Upper lobe of left lung (tissue), 6 donors: ENCODE results near the gene OR56A1. TPM values are rescaled to one million over a fixed set of nuclear protein-coding genes. Genes with fewer than 3 reads are reported as not detected.

Source experiments
- ATAC-seq, 2 donors: fragments of 200-7000 bp; cut with Tn5 transposase; one replicate each; pipeline ENCODE4 v1.9.1; 2022; ENCODE audit warnings: mild to moderate bottlenecking in 2 of 2, moderate library complexity in 2 of 2; ENCODE audit not compliant: low FRiP score in 2 of 2
- DNase-seq, 2 donors: peaks; one replicate each; pipeline ENCODE4 v3.0.0-alpha.2; 2019 to 2020
- H3K27ac ChIP-seq, 4 donors: fragments of 200-600 bp; sonication (generic); one replicate each; pipeline ENCODE4 v1.5.1; 2016 to 2019
- H3K27me3 ChIP-seq, 4 donors: fragments of 200-600 bp; sonication (generic); one replicate each; pipeline ENCODE4 v1.5.1; 2017 to 2019
- H3K36me3 ChIP-seq, 4 donors: fragments of 200-600 bp; sonication (generic); one replicate each; pipeline ENCODE4 v1.5.1; 2016 to 2019
- H3K4me1 ChIP-seq, 4 donors: fragments of 200-600 bp; sonication (generic); one replicate each; pipeline ENCODE4 v1.5.1; 2018 to 2019
- H3K4me3 ChIP-seq, 4 donors: fragments of 200-600 bp; sonication (generic); one replicate each; pipeline ENCODE4 v1.5.1; 2017 to 2019; ENCODE audit warnings: mild to moderate bottlenecking in 2 of 4, moderate library complexity in 1 of 4
- H3K9me3 ChIP-seq, 4 donors: fragments of 200-600 bp; sonication (generic); one replicate each; pipeline ENCODE4 v1.5.1; 2018 to 2019
- EP300 ChIP-seq, 4 donors: sonication (generic); formaldehyde crosslinking; IDR thresholded peaks; one replicate each; pipeline ENCODE4 v1.5.1; 2017; ENCODE audit warnings: antibody characterized with exemption in 4 of 4, control low read depth in 2 of 4
- POLR2A ChIP-seq, 4 donors: fragments of 450-650 bp; IDR thresholded peaks; one replicate each; pipeline ENCODE4 v1.5.1; 2016 to 2017; ENCODE audit warnings: antibody characterized with exemption in 4 of 4, mild to moderate bottlenecking in 2 of 4
- POLR2AphosphoS5 ChIP-seq, 2 donors: sonication (generic); formaldehyde crosslinking; IDR thresholded peaks; one replicate each; pipeline ENCODE4 v1.5.1; 2017; ENCODE audit warnings: antibody characterized with exemption in 2 of 2
- WGBS, 2 donors: methylation state at CpG; one replicate each; pipeline ENCODE4 v1.1.5; 2017 to 2018; 5-methylcytosine and 5-hydroxymethylcytosine counted together
- total RNA-seq, 6 donors: library from RNA; depleted of rRNA in 4 of 6; stranded (reverse); fragments of >200 nt in 4 of 6; gene quantifications; one replicate each; pipeline versions ENCODE4 v1.1.0 to v1.2.1, GENCODE V29; 2016 to 2021
- TF ChIP-seq, protein P1 (sequence below), 6 experiments: fragments of 450-650 bp in 4 of 6; fragments of 200-600 bp in 2 of 6; sonication (generic) in 2 of 6; IDR thresholded peaks; one replicate each; pipeline ENCODE4 v1.5.1; 2016 to 2019; ENCODE audit warnings: antibody characterized with exemption in 6 of 6
- donor health status: DM: no; HTN: no; CAD: no; lungs with moderate emphysema.
- donor health status: DM: no; HTN: yes; CAD: no; lungs with severe emphysema.

The OR56A1 gene
- total RNA-seq, 6 donors from 2014 or later = 0.15 TPM; not detected in 5

DNA sequence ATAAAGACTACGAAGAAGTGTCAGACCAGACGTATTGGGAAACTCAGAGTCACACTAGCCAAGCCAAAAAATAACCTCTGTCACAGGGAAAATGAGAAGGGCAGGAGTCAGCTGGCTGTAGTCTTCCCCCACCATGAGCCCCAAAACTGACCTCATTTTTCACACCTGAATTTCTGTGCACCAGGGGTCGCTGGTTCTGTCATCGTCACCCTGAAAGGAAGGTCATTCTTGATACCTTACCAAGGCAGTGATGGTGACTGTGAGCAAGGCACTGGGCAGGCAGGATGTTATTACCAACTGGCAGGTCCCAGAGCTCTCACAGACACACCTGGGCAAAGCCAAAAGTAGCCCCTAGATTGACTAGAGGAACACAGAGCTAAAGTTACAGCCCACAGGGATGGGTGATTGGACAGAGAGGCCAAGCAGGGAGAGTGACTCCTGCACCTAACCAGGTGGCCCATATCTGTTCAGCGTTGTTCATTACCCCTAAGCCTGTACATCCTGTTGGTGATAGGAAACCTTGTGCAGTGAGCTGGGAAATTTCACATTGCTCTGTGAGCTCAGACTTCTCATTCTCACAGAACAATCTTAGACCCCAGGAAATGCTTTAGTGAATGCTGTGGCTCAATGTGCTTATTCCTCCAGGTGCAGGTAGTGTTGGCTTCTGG lies 32.3 kb upstream of the OR56A1 start:
- no peaks in the 10 kb centered on the region for H3K36me3 ChIP-seq
- no peak overlapping the region for H3K27ac ChIP-seq
- ATAC-seq = no peak
- TF ChIP-seq EP300 (IDR thresholded peaks at IDR 0.05) (no peak), POLR2AphosphoS5 (IDR thresholded peaks at IDR 0.05) (no peak), POLR2A (IDR thresholded peaks at IDR 0.05) (no peak)
- TF ChIP-seq, protein P1, sequence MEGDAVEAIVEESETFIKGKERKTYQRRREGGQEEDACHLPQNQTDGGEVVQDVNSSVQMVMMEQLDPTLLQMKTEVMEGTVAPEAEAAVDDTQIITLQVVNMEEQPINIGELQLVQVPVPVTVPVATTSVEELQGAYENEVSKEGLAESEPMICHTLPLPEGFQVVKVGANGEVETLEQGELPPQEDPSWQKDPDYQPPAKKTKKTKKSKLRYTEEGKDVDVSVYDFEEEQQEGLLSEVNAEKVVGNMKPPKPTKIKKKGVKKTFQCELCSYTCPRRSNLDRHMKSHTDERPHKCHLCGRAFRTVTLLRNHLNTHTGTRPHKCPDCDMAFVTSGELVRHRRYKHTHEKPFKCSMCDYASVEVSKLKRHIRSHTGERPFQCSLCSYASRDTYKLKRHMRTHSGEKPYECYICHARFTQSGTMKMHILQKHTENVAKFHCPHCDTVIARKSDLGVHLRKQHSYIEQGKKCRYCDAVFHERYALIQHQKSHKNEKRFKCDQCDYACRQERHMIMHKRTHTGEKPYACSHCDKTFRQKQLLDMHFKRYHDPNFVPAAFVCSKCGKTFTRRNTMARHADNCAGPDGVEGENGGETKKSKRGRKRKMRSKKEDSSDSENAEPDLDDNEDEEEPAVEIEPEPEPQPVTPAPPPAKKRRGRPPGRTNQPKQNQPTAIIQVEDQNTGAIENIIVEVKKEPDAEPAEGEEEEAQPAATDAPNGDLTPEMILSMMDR (IDR thresholded peaks at IDR 0.05) = no peak
- H3K9me3 ChIP-seq = no peaks in the 10 kb centered on the region
- no peak overlapping the region for H3K4me3 ChIP-seq
- H3K27me3 ChIP-seq = no peaks in the 10 kb centered on the region
- no peaks in the 10 kb centered on the region for H3K4me1 ChIP-seq
- 66 to 79% methylated on average over 5 of the region's 5 CpGs for WGBS, 2 donors
- no peak for DNase-seq

DNA sequence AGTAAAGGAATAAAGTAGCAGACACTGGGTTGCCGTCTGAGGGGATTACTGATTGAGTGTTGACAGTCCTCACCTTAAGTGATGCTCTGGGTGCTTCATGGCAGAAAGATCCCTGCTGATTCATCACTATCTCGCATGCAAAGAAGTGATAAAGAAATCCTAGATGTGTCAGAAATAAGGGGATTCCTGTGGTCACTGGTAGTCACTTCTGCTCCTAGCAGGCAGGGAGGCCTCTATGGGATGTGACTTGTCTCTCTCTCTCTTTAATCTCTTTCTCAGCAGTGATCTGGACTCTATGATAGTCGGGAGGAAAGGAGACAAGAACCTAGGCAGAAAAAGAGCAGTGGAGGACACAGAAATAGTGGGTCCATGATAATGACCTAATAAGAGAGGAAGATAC lies 30.9 kb upstream of the OR56A1 start:
- H3K27ac ChIP-seq = no peak overlapping the region
- no peaks in the 10 kb centered on the region for H3K27me3 ChIP-seq
- H3K36me3 ChIP-seq = no peaks in the 10 kb centered on the region
- no peaks in the 10 kb centered on the region for H3K4me1 ChIP-seq
- TF ChIP-seq, protein P1 (IDR thresholded peaks at IDR 0.05) = no peak
- no peak for TF ChIP-seq POLR2AphosphoS5 (IDR thresholded peaks at IDR 0.05)
- TF ChIP-seq POLR2A (IDR thresholded peaks at IDR 0.05) = no peak
- no peak for TF ChIP-seq EP300 (IDR thresholded peaks at IDR 0.05)
- ATAC-seq (no peak), DNase-seq (no peak)
- H3K4me3 ChIP-seq = no peak overlapping the region
- no peaks in the 10 kb centered on the region for H3K9me3 ChIP-seq
- 51 to 62% methylated on average over 3 of the region's 3 CpGs for WGBS, 2 donors

DNA sequence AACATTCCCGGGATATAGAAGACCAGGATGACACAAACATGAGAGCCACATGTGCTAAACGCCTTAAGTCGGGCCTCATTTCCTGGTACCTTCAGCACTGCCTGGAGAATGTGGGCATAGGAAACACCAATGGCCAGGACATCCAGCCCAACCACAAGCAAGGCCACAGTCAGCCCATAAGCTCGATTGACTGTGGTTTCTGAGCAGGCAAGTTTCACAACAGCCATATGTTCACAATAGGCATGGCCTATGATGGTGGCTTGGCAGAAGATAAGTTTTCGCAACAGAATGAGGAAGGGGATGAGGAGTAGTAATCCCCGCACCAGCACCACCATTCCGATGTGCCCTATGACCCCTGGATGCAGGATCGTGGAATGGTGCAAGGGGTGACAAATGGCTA lies 26.9 kb upstream of the OR56A1 start:
- Histone ChIP-seq H3K27ac (no peak overlapping the region), H3K4me3 (no peak overlapping the region), H3K36me3 (no peaks in the 10 kb centered on the region), H3K9me3 (no peaks in the 10 kb centered on the region), H3K27me3 (no peaks in the 10 kb centered on the region), H3K4me1 (no peaks in the 10 kb centered on the region)
- WGBS, 2 donors = 64 to 74% methylated on average over 4 to 8 of the region's 8 CpGs
- TF ChIP-seq, protein P1 (IDR thresholded peaks at IDR 0.05) = no peak
- TF ChIP-seq POLR2A (IDR thresholded peaks at IDR 0.05) = no peak
- TF ChIP-seq EP300 (IDR thresholded peaks at IDR 0.05) = no peak
- no peak for TF ChIP-seq POLR2AphosphoS5 (IDR thresholded peaks at IDR 0.05)
- DNase-seq (no peak), ATAC-seq (peak in 1 of 2 donors; percentile 15)

DNA sequence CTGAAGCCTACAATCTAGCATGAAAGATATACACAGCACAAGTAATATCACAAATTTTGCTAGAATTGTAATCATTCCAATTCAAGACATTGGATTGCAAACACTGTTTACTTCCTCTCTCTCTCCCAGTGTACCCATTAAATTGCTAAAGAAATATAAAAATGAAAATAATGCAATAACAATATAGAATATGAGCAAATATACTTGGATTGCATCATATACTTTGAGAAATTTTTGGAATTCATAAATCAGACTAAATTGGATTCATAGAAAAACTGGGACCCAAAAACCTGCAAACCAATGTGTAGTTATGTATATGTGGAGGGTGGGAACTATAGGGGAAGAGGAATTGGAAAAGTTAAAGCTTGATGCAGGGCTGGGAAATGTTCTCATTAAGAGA lies 25.0 kb upstream of the OR56A1 start:
- ATAC-seq = no peak
- DNase-seq = no peak
- Histone ChIP-seq H3K36me3 (no peaks in the 10 kb centered on the region), H3K9me3 (no peaks in the 10 kb centered on the region), H3K27ac (no peak overlapping the region), H3K27me3 (no peaks in the 10 kb centered on the region), H3K4me1 (no peaks in the 10 kb centered on the region), H3K4me3 (no peak overlapping the region)
- TF ChIP-seq EP300 (IDR thresholded peaks at IDR 0.05) (no peak), POLR2A (IDR thresholded peaks at IDR 0.05) (no peak), POLR2AphosphoS5 (IDR thresholded peaks at IDR 0.05) (no peak)
- TF ChIP-seq, protein P1 (IDR thresholded peaks at IDR 0.05) = no peak

DNA sequence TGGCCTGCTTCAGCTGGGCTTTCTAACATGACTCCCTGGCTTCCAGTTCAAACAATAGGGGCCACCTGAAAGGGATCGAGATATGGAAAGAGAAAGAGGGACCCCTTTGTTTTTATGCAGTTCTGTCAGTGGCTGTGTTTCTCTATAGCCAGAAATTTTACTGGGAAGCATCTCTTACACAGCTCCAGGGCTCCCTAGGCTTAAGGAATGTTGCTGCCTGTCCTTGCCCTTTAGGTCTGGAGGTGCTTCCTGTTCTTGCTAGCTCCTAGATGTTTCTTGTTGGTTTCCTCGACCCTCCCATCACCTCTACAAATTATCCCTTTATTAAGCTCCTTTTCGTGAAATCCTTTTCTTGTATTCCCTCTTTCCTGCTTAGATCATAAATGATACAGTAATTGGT lies 21.8 kb upstream of the OR56A1 start:
- H3K27me3 ChIP-seq = no peaks in the 10 kb centered on the region
- no peak for ATAC-seq
- TF ChIP-seq EP300 (IDR thresholded peaks at IDR 0.05) (no peak), POLR2AphosphoS5 (IDR thresholded peaks at IDR 0.05) (no peak)
- TF ChIP-seq, protein P1 (IDR thresholded peaks at IDR 0.05) = no peak
- WGBS, 2 donors = 69 to 73% methylated on average over 3 of the region's 3 CpGs
- no peaks in the 10 kb centered on the region for H3K4me1 ChIP-seq
- no peak overlapping the region for H3K27ac ChIP-seq
- H3K4me3 ChIP-seq = no peak overlapping the region
- DNase-seq = no peak
- H3K36me3 ChIP-seq = no peaks in the 10 kb centered on the region
- no peaks in the 10 kb centered on the region for H3K9me3 ChIP-seq
